ENCODE measurements around the gene DTL.
A peak's percentile ranks its signal among the peaks of the same experiment; 100 is the strongest.

The DTL gene

GRCh38 chr1:212035835-212036605 is 472 bp downstream of the DTL start:
- DNase-seq, result peak in 2 of 3 experiments; percentile 11 to 76

DNA sequence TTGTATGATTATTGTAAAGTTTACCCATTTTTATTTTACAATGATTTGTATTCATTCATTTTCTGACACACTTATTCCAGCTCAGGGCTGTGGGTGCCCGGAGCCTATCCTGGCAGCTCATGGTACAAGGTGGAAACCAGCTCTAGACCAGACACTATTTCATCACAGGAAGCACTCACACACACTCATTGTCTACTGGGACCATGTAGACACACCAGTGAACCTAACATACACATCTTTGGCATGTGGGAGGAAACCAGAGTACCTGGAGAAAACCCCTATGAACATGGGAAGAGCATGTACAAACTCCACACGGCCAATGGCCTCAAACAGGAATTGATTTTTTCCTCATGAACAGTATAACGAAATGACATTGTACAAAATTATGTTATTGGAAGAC is 2.4 kb downstream of the DTL start:
- peak in 1 of 3 experiments; percentile 11 for DNase-seq

GRCh38 chr1:212039622-212040021 is 4.1 kb downstream of the DTL start:
- no peak for DNase-seq

DNA sequence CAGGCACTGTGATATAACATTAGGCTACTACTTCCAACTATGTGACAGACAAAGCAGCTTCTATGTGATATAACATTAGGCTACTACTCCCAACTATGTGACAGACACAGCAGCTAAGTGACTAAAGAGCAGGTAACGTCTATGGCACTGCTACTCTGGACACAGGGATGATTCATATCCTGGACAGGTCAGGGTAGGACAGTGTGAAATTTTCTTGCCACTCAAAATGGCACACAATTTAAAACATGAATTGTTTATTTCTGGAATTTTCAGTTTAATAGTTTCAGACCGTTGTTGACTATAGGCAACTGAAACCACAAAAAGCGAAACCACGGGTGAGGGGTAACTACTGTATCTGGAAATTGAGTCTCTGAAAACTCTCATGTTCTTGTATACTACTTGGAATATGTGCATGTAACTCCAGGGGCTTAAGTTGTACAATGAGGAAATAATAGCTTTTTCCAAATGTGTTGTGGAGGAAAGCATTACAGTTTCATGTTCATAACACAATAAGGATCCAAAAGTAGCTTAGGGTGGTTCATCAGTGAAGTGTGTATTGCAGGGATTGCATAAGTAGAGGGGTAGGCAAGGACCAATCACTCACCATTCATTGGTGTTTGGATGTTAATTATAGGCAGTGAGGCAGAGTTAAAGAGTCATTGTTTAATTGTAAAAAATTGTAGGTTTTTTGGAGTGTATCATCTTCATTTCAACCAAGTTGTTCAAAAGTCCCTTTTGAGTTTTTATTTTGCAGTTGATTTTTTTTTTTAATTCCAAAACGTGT is 5.3 kb downstream of the DTL start:
- no peak for DNase-seq

DNA sequence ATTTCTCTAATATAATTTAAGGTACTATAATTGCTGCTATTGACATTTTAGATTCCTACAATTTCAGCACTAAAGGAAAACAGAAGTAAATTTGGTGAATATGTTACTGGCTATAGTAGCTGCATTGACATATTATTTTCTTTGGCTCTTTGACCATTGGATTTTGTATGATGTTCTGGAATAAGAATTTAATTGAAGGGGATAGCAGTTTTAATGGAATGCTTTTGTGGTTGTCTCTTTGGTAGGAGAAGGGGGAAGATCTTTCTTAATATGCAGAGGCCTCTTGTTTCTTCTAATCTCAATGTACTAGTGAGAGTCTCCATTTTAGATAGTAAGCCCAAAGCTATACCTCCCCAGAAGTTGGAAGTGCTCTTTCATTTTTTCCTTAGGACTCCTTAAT is 6.9 kb downstream of the DTL start:
- no peak for DNase-seq

DNA sequence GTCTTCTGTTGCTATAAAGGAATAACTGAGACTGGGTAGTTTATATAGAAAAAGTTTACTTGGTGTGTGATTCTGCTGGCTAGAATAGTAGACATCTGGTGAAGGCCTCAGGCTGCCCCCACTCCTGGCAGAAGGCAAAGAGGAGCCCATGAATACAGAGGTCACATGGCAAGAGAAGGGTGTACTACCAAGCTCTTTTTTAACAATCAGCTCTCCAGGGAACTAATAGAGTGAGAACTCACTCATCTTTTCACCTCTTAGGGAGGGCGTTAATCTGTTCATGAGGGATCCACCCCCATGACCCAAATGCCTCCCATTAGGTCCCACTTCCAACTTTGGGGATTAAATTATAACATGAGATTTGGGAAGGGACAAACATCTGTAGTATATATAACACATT is 9.3 kb downstream of the DTL start:
- DNase-seq, result no peak

DNA sequence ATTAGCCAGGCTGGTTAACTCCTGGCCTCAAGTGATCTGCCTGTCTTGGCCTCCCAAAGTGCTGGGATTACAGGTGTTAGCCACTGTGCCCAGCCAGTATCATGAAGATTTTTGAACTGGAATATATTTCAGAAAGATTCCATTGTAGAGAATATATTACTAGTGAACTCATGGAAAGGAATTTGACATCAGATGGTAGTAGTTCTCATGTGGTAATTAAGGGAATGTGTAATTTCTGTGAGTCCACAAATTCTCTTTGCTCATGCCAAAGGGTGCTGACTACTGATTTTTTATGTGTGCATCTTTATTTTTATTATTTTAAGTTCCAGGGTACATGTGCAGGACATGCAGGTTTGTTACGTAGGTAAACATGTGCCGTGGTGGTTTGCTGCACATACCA is 10.4 kb downstream of the DTL start:
- no peak for DNase-seq

DNA sequence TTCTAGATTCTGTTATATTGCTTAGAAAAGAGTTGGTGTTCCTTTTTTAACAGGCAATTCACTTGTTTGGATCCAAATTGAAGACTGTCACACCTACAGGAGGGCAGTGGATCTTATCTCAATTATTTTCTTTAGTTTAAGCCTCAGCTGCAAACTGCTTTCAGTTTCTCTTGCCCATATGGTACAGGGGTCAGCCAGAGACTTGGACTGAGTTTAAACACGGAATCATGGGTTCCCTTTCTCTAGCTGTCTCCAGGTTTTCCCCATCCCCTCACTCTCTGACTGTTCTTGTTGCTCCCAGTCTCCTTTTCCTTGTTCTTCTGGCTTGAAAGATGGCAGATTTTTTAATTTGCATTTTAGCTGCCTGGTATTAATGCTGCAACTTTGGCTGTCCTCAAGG is 18.4 kb downstream of the DTL start:
- DNase-seq, result no peak

DNA sequence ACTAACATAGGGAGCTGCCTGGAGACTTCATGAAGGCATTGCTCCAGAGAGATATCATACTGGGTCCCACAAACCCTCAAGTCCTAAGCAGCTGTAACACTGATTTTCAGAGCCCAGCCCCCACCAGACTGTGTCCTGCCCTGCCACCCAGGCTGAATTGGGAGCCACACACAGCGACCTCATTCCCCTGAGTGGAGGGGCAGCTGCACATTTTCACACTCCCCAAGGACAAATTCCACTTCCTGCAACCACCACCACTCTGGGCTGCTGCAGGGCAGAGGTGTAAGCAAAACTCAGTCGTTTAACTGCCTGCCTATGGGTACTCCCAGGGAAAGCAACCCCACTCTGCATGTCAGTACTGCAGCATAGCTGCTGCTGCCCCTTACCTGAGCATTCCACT is 19.8 kb downstream of the DTL start:
- DNase-seq, result no peak

DNA sequence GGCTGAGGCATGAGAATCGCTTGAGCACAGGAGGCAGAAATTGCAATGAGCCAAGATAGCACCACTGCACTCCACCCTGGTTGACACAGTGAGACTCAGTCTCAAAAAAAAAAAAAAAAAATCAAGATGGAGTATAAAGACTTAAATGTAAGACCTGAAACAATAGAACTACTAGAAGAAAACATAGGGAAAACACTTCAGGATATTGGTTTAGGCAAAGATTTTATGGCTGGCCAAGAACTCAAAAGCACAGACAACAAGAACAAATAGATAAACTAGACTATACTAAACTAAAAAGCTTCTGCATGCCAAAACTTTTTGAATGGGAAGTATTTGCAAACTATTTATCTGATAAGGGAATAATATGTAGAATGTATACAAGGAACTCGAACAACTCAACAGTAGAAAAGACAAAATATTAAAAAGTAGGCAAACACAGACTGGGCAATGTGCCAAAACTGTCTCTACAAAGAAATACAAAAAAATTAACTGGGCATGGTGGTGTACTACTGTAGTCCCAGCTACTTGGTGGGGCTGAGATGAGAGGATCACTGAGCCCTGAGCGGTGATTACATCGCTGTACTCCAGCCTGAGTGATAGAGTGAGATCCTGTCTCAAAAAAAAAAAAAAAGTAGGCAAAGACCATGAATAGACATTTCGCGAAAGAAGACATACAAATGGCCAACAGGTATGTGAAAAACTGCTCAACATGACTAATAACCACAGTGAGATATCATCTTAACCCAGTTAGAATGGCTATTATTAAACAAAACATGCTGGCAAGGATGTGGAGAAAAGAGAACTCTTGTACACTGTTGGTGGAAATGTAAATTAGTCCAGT is 25.3 kb downstream of the DTL start:
- DNase-seq, result peak in 1 of 3 experiments; percentile 19

DNA sequence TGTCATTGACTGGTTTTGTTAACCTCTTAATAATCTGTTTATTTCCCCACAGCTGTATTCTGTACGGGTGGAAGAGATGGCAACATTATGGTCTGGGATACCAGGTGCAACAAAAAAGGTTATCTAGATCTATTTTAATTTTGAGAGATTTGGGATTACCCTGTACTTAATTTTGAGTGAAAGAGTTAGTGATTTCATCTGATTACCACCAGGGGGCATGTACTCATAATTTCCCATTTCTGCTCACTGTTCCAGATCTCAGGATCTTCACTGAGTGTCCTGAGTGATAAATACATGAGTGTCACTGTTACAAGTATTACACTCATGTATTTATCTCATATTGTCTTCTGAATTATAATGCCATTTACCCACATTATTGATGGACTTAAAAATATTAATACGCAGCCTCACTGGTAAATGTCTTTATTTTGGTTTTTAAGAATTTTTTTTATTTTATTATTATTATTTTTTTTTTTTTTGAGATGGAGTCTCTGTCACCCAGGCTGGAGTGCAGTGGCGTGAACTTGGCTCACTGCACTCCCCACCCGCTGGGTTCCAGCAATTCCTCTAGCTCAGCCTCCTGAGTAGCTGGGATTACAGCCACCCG is 27.4 kb downstream of the DTL start:
- DNase-seq, result peak; percentile 5 to 61 (median 12)

- DNase-seq, result no peak
These were observed 32.2 kb downstream of the DTL start for GRCh38 chr1:212067787-212068186.

- DNase-seq, result peak in 1 of 3 experiments; percentile 57
These were observed 35.3 kb downstream of the DTL start for GRCh38 chr1:212070720-212071302.

DNA sequence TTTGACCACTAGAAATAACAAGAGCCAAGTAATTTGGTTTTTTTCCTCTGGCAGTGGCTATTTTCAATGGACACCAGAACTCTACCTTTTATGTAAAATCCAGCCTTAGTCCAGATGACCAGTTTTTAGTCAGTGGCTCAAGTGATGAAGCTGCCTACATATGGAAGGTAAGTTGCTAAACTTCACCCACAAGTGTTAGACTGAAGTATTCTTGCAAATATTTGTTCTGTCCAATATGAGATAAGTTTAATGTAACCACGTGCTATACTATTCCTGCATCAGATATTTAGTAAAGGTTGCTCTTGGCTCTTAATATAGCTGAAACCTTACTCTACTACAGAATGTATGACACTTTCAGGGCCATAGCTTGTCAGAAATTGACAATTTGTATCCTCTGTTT is 36.5 kb downstream of the DTL start:
- no peak for DNase-seq

DNA sequence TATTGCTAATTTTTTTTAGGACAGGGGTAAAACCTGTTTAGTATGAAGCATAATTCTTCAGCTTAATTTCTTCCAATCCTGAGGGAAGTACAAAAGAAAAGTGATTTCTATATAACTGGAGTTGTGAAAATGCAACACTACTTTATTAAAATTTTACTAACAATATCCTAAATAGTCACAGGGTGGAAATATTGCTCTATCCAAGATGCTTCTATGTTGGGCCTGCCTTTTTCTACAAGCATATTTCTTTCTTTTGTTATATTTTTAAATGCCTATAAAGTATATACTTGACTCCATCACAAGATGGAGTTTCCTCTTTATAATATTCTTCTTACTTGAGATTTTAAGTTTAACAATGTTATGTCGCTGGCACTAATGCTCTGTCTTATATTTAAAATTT is 37.9 kb downstream of the DTL start:
- DNase-seq, result no peak

GRCh38 chr1:212074313-212074712 is 38.8 kb downstream of the DTL start:
- no peak for DNase-seq

- DNase-seq, result no peak
These were observed 39.3 kb downstream of the DTL start for GRCh38 chr1:212074856-212075255.

- DNase-seq, result no peak
These were observed 41.5 kb downstream of the DTL start for GRCh38 chr1:212077028-212077427.

GRCh38 chr1:212078826-212079225 is 43.3 kb downstream of the DTL start:
- no peak for DNase-seq

- DNase-seq, result no peak
These were observed 47.3 kb downstream of the DTL start for GRCh38 chr1:212082765-212083406.

- no peak for DNase-seq
These were observed 54.1 kb downstream of the DTL start for GRCh38 chr1:212089560-212090163.
